ENCODE data around the gene DHDH. TPM values are rescaled to one million over a fixed set of nuclear protein-coding genes. Genes with fewer than 3 reads are reported as not detected.

The DHDH gene
- total and polyA plus RNA-seq, 2 of the 13 experiments (the other 11 are each of a cell fraction or from before 2014, with no cell fraction given): 0.13 to 0.91 TPM

- peak; percentile 51 for TF ChIP-seq ARID5B (CRISPR knock-in tag; IDR thresholded peaks at IDR 0.05)
- TF ChIP-seq NFATC3 (CRISPR knock-in tag; IDR thresholded peaks at IDR 0.05): peak; percentile 36; the same call in 1 of the 2 replicates
- TF ChIP-seq TFE3 (CRISPR knock-in tag; IDR thresholded peaks at IDR 0.05): peak; percentile 97
- TF ChIP-seq HBP1 (CRISPR knock-in tag; IDR thresholded peaks at IDR 0.05; ENCODE audit: low read depth): peak; percentile 96
- no peak for TF ChIP-seq HIC2 (CRISPR knock-in tag; IDR thresholded peaks at IDR 0.05; ENCODE audit: low read depth)
- TF ChIP-seq ZFP36L2 (CRISPR knock-in tag; IDR thresholded peaks at IDR 0.05): peak; percentile 93
- TF ChIP-seq SIX4 (CRISPR knock-in tag; IDR thresholded peaks at IDR 0.05): peak; percentile 13; the same call in 1 of the 2 replicates
- peak; percentile 67 for TF ChIP-seq RNF2 (conservative IDR thresholded peaks at IDR 0.05; ENCODE audit: low read depth)
- TF ChIP-seq ZNF562 (CRISPR knock-in tag; IDR thresholded peaks at IDR 0.05; ENCODE audit: borderline replicate concordance): no peak
- no peak for TF ChIP-seq ZNF414 (CRISPR knock-in tag; IDR thresholded peaks at IDR 0.05)
- 0 out of 2 replicates have a peak, but pooled peaks have one; percentile 43 for TF ChIP-seq FLYWCH1 (CRISPR knock-in tag; IDR thresholded peaks at IDR 0.05)
- no peak for TF ChIP-seq SP1 (IDR thresholded peaks at IDR 0.05)
- TF ChIP-seq SP1 (CRISPR knock-in tag; IDR thresholded peaks at IDR 0.05): peak; percentile 86
- peak; percentile 44; the same call in 1 of the 2 replicates for TF ChIP-seq ZNF430 (CRISPR knock-in tag; IDR thresholded peaks at IDR 0.05)
- TF ChIP-seq ATF7 (IDR thresholded peaks at IDR 0.05): no peak
- peak; percentile 31 for TF ChIP-seq ATF7 (CRISPR knock-in tag; IDR thresholded peaks at IDR 0.05)
- 0 out of 2 replicates have a peak, but pooled peaks have one; percentile 18 for TF ChIP-seq CHD2 (IDR thresholded peaks at IDR 0.05; ENCODE audit: low read depth, low read length)
- TF ChIP-seq HDAC6 (IDR thresholded peaks at IDR 0.05; ENCODE audit: low read depth, low read length): peak; percentile 39; the same call in 1 of the 2 replicates
- no peak for TF ChIP-seq NR0B2 (CRISPR knock-in tag; IDR thresholded peaks at IDR 0.05)
Measured at GRCh38 chr19:48965040-48965805, 31.7 kb downstream of the DHDH start, which contains the start of gene FTL (continued).
